Left colon (tissue), 2 donors: ENCODE results near the gene PTHLH. TPM values are rescaled to one million over a fixed set of nuclear protein-coding genes. Genes with fewer than 3 reads are reported as not detected.

Experiments
- ATAC-seq: fragments of 200-7000 bp; cut with Tn5 transposase; one replicate; pipeline ENCODE4 v1.9.1; 2020; ENCODE audit warnings: mild to moderate bottlenecking, moderate library complexity
- DNase-seq, 2 donors: peaks; one replicate each; pipeline ENCODE4 v3.0.0-alpha.2; 2020
- intact Hi-C, 2 donors: fragments of 100-400 bp; cut with DNase I in 1 of 2; cut with micrococcal nuclease in 1 of 2; formaldehyde crosslinking; loops; one replicate each; pipeline versions ENCODE4 v1.11.2 to v1.14.0; 2022; cut with DNase I, micrococcal nuclease
- long read RNA-seq: library from polyadenylated mRNA; unstranded; transcript quantifications from one replicate; pipeline ENCODE4 v2.0.0, GENCODE V29; 2021
- total RNA-seq, 2 donors: library from RNA; stranded (reverse); fragmentation: NEBNext Ultra II Directional; extraction: Animal tissue kit (Norgen Biotek cat#: 25700); gene quantifications; one replicate each; pipeline ENCODE4 v1.2.1, GENCODE V29; 2021
- donor health status: DM: no; HTN: no; CAD: no.
- donor health status: DM: yes; HTN: yes; CAD: no.

PTHLH gene
- not detected for total RNA-seq
- long read RNA-seq = 0 reads

DNA sequence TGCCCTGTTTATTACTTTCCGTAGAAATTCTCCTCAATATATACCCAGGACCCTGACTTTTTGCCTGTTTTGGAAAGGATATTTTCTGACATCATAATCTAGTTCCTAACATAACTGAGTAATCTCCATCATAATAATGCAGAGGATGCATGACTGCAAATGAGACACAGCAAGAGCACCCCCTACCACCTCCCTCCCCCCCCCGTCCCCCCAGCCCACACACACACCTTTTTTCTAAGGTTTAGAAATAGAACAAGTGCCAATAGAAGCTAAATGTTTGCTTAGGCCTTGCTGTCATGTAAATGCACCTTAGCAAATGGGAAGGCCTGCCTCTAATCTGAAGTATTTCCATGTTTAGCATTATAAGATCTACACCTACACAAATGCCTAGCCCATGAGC lies at the start of gene PTHLH:
Gene PTHLH, minus strand, starts transcription at position 13 of the 400 bp plus-strand sequence. CDS start 3,239 bp downstream, outside the sequence.
- intact Hi-C loops = loop anchor here in 1 of 2 donors (10.0 kb wide), 1 partner anchor 202 kb away; no protein-coding TSS in a partner anchor
- DNase-seq (no peak), ATAC-seq (no peak)

- ATAC-seq (no peak), DNase-seq (no peak)
- intact Hi-C loops = no loop called here
Measured at GRCh38 chr12:28021704-28022103, 49.2 kb upstream of the PTHLH start.

DNA sequence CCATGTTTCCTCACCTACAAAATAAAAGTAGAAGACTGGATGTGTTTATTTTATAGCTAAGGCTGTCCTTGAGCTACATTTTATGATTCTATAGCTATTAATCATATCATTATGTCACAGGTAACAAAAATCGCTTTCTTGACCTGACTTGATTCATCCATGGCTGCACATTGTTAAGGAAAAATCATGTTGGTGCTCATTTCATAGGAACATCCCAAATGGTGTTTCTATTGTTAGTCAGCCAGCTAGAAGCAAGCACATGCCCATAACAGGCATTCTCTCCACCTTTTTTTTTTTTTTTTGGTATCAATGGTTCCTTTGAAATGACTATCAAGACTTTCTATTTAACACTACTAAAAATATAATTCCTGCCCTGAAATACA lies 45.3 kb upstream of the PTHLH start:
- ATAC-seq (no peak), DNase-seq (no peak)
- intact Hi-C loops = no loop called here

DNA sequence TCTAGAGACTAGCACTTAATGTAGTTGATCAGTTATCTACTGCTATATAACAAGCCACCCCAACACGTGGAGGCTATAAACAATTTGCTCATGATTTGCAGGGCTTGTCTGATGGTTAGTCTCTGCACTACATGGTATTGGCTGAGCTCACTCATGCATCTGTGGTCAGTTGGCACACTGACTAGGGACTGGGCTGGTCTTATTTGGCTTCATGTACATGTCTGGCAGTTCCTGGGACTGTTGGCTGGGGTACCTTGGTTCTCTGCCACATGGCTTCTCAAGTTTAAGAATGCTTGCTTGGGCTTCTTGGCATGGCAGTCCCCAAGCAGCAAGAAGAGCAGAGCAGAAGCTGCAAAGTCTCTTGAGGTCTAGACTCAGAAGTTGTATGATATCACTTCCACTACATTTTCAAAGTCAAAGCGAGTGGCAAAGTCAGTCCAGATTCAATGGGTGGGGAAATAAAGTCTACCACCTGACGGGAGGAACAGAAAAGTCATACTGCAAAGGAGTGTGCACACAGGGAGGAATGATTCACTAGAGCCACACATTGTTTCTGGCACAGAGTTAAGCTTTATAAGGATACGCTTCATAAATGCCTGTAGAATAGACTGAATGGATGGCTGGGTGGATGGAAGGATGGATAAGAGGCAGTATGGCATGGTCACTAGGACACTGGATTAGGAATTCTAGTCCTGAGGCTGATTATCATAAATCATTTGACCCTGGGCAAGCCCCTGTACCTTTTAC lies 44.8 kb upstream of the PTHLH start:
- ATAC-seq (no peak), DNase-seq (no peak)
- intact Hi-C loops = no loop called here

DNA sequence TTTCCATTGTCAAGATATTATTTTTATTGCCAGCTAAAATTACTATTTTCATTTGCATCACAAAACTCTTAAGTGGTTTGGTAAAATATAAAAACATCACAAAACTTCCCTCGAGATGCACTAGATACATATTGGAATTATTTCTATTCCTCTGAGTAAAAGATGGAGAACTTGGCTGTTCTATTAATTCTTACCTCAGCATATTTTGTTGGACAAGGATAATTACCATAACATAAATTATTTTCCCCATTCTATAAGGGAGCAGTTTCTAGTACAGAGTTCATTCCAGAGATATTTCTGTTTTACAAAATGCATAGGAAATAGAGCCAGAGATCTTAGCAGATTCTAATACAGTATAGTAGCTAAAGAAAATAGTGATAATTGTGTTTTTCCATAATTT lies 42.6 kb upstream of the PTHLH start:
- intact Hi-C loops = no loop called here
- ATAC-seq (no peak), DNase-seq (no peak)

DNA sequence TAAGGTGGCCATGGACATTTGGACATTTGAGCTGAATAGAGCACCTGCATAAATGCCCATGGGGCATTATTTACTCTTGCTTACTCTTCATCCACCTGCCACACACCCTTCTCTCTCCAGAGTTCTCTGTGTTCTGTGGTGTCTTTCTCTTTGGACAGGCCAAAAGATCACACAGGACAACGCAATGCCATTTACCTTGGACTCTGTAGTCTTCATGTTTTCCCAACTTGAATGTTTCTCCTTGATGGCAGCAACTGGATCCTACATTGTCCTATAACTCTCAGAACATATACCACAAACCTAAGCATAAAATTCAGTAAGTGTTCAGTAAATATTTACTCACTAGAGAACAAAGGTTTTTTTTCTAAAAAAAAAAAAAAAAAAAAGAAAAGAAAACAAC lies 41.7 kb upstream of the PTHLH start:
- ATAC-seq = no peak
- intact Hi-C loops = no loop called here
- no peak for DNase-seq

- DNase-seq = no peak
- intact Hi-C loops = no loop called here
Measured at GRCh38 chr12:28012333-28012918, 39.9 kb upstream of the PTHLH start.

GRCh38 chr12:28010036-28010435 lies 37.5 kb upstream of the PTHLH start:
- DNase-seq (no peak), ATAC-seq (no peak)
- intact Hi-C loops = no loop called here

More at GRCh38 chr12:28012333-28012918, 39.9 kb upstream of the PTHLH start:
- ATAC-seq = no peak

GRCh38 chr12:27999970-28000369 lies 27.4 kb upstream of the PTHLH start:
- ATAC-seq (no peak), DNase-seq (no peak)
- intact Hi-C loops = no loop called here

- DNase-seq (no peak), ATAC-seq (no peak)
- intact Hi-C loops = no loop called here
Measured at GRCh38 chr12:27999521-27999920, 27.0 kb upstream of the PTHLH start.

GRCh38 chr12:27998658-27999057 lies 26.1 kb upstream of the PTHLH start:
- DNase-seq = no peak
- ATAC-seq = no peak
- intact Hi-C loops = no loop called here

- ATAC-seq (no peak), DNase-seq (no peak)
- intact Hi-C loops = no loop called here
Measured at GRCh38 chr12:27998170-27998569, 25.6 kb upstream of the PTHLH start.

- ATAC-seq = no peak
- intact Hi-C loops = no loop called here
- no peak for DNase-seq
Measured at GRCh38 chr12:27996761-27997160, 24.2 kb upstream of the PTHLH start.

- no peak for ATAC-seq
- DNase-seq = no peak
- intact Hi-C loops = no loop called here
Measured at GRCh38 chr12:27995406-27995805, 22.9 kb upstream of the PTHLH start.

DNA sequence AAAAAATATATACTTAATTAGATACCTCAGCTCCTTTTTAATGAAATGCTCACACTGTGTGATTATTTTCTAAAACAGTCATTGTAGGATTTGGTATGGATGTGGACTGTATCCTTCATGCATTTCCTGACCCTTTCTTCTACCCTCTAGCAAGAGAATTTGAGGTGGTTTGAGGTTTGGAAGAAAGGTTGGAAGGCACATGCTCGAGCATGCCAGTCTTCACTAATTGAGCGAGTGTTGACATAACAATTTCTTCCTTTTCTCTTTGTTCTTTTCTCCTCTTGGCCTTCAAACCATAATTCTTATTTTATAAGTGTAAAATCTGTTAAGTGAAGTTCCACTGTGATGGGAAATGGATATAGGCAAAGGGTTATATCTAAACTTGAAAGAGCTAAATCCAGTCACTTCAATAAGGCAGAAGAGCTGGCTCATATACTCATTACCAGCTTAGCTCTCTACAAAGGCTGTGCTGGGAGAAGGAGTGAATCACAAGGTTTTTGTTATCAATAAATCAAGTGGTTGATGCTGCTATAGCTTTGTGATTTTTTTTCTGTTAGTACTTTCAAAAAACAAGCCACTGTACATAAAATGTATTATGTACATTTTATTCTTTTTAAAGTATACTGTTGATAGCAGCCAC lies 16.2 kb upstream of the PTHLH start:
- ATAC-seq (no peak), DNase-seq (no peak)
- intact Hi-C loops = no loop called here

DNA sequence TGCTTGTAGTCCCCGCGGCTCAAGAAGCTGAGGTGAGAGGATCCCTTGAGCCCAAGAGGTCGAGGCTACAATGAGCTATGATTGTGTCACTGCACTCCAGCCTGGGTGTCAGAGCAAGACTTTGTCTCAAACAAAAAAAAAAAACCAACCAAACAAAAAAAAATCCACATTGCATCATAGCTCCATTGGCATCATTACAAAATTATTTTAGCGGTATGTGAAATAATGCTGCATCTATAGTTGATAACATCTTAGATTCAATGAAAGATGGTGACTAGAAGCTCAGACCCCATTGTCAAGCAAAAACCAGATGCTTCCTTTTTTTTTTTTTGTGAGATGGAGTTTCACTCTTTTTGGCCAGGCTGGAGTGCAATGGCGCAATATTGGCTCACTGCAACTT lies 14.8 kb upstream of the PTHLH start:
- intact Hi-C loops = no loop called here
- no peak for DNase-seq
- ATAC-seq = no peak

DNA sequence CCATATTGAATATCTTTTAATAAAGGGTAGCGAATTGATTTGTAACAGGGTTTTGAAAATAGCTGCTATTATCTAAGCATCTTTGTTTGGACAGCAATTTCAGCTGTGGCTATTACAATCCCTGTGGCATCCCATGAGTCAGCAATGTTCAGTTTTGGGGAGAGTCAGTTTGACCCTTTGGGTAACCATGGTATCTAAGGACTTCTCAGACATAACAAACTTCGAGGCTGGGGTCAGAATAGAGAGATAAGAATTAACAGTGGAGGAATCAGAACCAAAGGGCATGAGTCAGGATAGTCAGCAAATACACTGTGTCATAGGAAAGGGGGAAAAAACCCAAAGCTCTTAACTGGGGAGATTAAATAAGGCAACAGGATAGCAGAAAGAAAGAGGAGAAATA lies 11.7 kb upstream of the PTHLH start:
- ATAC-seq = no peak
- intact Hi-C loops = no loop called here
- no peak for DNase-seq

- intact Hi-C loops = no loop called here
- ATAC-seq (no peak), DNase-seq (no peak)
Measured at GRCh38 chr12:27982951-27983350, 10.4 kb upstream of the PTHLH start.

GRCh38 chr12:27982385-27982784 lies 9.9 kb upstream of the PTHLH start:
- intact Hi-C loops = no loop called here
- no peak for DNase-seq
- ATAC-seq = no peak

DNA sequence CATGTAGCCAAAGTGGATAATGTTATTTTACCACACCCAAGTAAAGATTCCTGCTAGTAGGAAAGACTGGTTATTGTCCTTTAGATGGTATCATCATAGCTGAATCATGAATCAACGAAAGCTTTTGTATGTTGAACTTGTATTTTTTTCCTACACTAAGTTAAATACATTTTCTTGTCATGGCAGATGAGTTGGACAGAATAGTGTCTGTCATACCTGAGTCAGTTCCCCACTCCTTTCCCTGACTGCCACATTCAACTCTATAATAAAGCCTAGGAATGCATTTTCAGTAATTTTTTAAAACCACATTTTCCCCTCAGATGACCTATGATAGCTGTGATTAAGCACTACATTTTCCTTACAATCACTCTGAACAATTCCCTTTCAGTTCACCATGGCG lies 9.3 kb upstream of the PTHLH start:
- no peak for DNase-seq
- intact Hi-C loops = no loop called here
- ATAC-seq = no peak
